IMR-90 (cell line): ENCODE results near the gene SPOCK3. TPM values are rescaled to one million over a fixed set of nuclear protein-coding genes. Genes with fewer than 3 reads are reported as not detected.

Experiments
- ATAC-seq: fragments of 200-7000 bp; cut with Tn5 transposase; 2 replicates; pipeline ENCODE4 v1.9.1; 2020; ENCODE audit warnings: low read depth, mild to moderate bottlenecking, moderate library complexity
- BruUV-seq: library from RNA; stranded (reverse); fragments of 400-500 nt; replicated peaks from 2 replicates; lab custom pipeline; 2021; lab: Mats Ljungman, UMichigan
- CTCF ChIA-PET: fragments of 300-600 bp; formaldehyde crosslinking; extraction: SDS; loops from one replicate; lab custom pipeline; 2021; ENCODE audit warnings: antibody characterized with exemption; lab: Yijun Ruan, JAX
- POLR2A ChIA-PET: fragments of 300-600 bp; sonication (Branson Sonifier 250); formaldehyde crosslinking; loops from one replicate; lab custom pipeline; 2022; ENCODE audit warnings: antibody characterized with exemption; ENCODE audit not compliant: unreplicated experiment; lab: Charles Lee
- DNase-seq: peaks from one replicate; pipeline ENCODE4 v3.0.0; 2013
- H2AFZ ChIP-seq: replicated peaks from 2 replicates; pipeline ENCODE3; 2013; ENCODE audit warnings: low read length, mild to moderate bottlenecking; ENCODE audit not compliant: poor library complexity
- H2AK5ac ChIP-seq: 2 replicates; pipeline ENCODE4 v1.6.1; 2013; ENCODE audit warnings: low read depth, low read length, inconsistent platforms
- H2AK9ac ChIP-seq: replicated peaks from 2 replicates; pipeline ENCODE3; 2013; ENCODE audit warnings: mild to moderate bottlenecking, low read depth, low read length, moderate library complexity; ENCODE audit not compliant: poor library complexity
- H2BK120ac ChIP-seq: 2 replicates; pipeline ENCODE4 v1.6.1; 2013; ENCODE audit warnings: low read depth, low read length, inconsistent platforms
- H2BK15ac ChIP-seq: 3 replicates; pipeline ENCODE4 v1.6.1; 2013; ENCODE audit warnings: low read depth, low read length, inconsistent platforms
- H2BK20ac ChIP-seq: 2 replicates; pipeline ENCODE4 v1.6.1; 2013; ENCODE audit warnings: low read depth, mild to moderate bottlenecking, inconsistent platforms, low read length, moderate library complexity
- H2BK5ac ChIP-seq: 2 replicates; pipeline ENCODE4 v1.6.1; 2013; ENCODE audit warnings: mild to moderate bottlenecking, low read depth, low read length, inconsistent platforms; ENCODE audit not compliant: poor library complexity, severe bottlenecking
- H3K14ac ChIP-seq: replicated peaks from 2 replicates; pipeline ENCODE4 v1.6.1; 2013; ENCODE audit warnings: low read depth, low read length, inconsistent platforms
- H3K18ac ChIP-seq: 2 replicates; pipeline ENCODE4 v1.6.1; 2013; ENCODE audit warnings: low read depth, low read length, control low read depth
- H3K23ac ChIP-seq: 2 replicates; pipeline ENCODE4 v1.6.1; 2013; ENCODE audit warnings: low read depth, low read length, inconsistent platforms
- H3K27ac ChIP-seq: 2 replicates; pipeline ENCODE4 v1.5.1; 2013; ENCODE audit warnings: mild to moderate bottlenecking, control low read depth, low read length; ENCODE audit not compliant: insufficient read depth
- H3K27me3 ChIP-seq: 2 replicates; pipeline ENCODE4 v1.6.1; 2013; ENCODE audit warnings: low read length; ENCODE audit not compliant: control insufficient read depth, insufficient read depth
- H3K36me3 ChIP-seq: 2 replicates; pipeline ENCODE4 v1.6.1; 2013; ENCODE audit warnings: low read length, mixed read lengths; ENCODE audit not compliant: control insufficient read depth, insufficient read depth
- H3K4ac ChIP-seq: 2 replicates; pipeline ENCODE4 v1.6.1; 2013; ENCODE audit warnings: low read depth, low read length, inconsistent platforms
- H3K4me1 ChIP-seq: 2 replicates; pipeline ENCODE4 v1.6.1; 2013; ENCODE audit warnings: low read length, mixed read lengths; ENCODE audit not compliant: control insufficient read depth, insufficient read depth
- H3K4me2 ChIP-seq: 2 replicates; pipeline ENCODE4 v1.6.1; 2013; ENCODE audit warnings: low read depth, mild to moderate bottlenecking, control low read depth, low read length, moderate library complexity
- H3K4me3 ChIP-seq: 2 replicates; pipeline ENCODE4 v1.5.1; 2013; ENCODE audit warnings: low read depth, mild to moderate bottlenecking, control low read depth, low read length, moderate library complexity; ENCODE audit not compliant: insufficient read depth
- H3K56ac ChIP-seq: 2 replicates; pipeline ENCODE4 v1.6.1; 2013; ENCODE audit warnings: low read length, inconsistent platforms; ENCODE audit not compliant: insufficient read depth; ENCODE audit errors: extremely low read depth
- H3K79me1 ChIP-seq, 2 experiments: 2 replicates each; pipeline ENCODE4 v1.6.1; 2013; ENCODE audit warnings: low read length in 2 of 2, inconsistent platforms in 1 of 2, low read depth in 1 of 2
- H3K9ac ChIP-seq: 2 replicates; pipeline ENCODE4 v1.6.1; 2013; ENCODE audit warnings: low read depth, low read length, control low read depth
- H3K9me1 ChIP-seq: 2 replicates; pipeline ENCODE4 v1.6.1; 2013; ENCODE audit warnings: low read length, inconsistent platforms; ENCODE audit not compliant: insufficient read depth
- H3K9me3 ChIP-seq: 2 replicates; pipeline ENCODE4 v1.6.1; 2013; ENCODE audit warnings: low read length; ENCODE audit not compliant: control insufficient read depth, insufficient read depth
- H4K20me1 ChIP-seq: 2 replicates; pipeline ENCODE4 v1.6.1; 2013; ENCODE audit warnings: low read length, inconsistent platforms; ENCODE audit not compliant: insufficient read depth
- H4K5ac ChIP-seq: 2 replicates; pipeline ENCODE4 v1.6.1; 2013; ENCODE audit warnings: mild to moderate bottlenecking, low read depth, low read length, control low read depth
- H4K8ac ChIP-seq, 2 experiments: 2 replicates each; pipeline ENCODE4 v1.6.1; 2013; ENCODE audit warnings: low read depth in 2 of 2, low read length in 2 of 2, control low read depth in 1 of 2, inconsistent platforms in 1 of 2
- H4K91ac ChIP-seq: 2 replicates; pipeline ENCODE4 v1.6.1; 2013; ENCODE audit warnings: low read depth, low read length, inconsistent platforms; ENCODE audit not compliant: insufficient read depth
- CEBPB ChIP-seq: IDR thresholded peaks from 2 replicates; pipeline ENCODE4 v1.6.1; 2012; ENCODE audit warnings: low read depth, low read length, improper control_type of control experiment
- MAFK ChIP-seq: IDR thresholded peaks from 2 replicates; pipeline ENCODE4 v1.6.1; 2012; ENCODE audit warnings: low read depth, low read length, improper control_type of control experiment
- MXI1 ChIP-seq: IDR thresholded peaks from 2 replicates; pipeline ENCODE4 v1.6.1; 2012; ENCODE audit warnings: low read depth, mild to moderate bottlenecking, low read length, moderate library complexity, borderline replicate concordance
- NFE2L2 ChIP-seq: fragments of 150-350 bp; IDR thresholded peaks from 2 replicates; pipeline ENCODE4 v1.6.1; 2016; ENCODE audit warnings: low read depth, mild to moderate bottlenecking, low read length
- POLR2A ChIP-seq: IDR thresholded peaks from 2 replicates; pipeline ENCODE4 v1.6.1; 2012; ENCODE audit warnings: mild to moderate bottlenecking, low read depth, low read length
- RAD21 ChIP-seq: IDR thresholded peaks from 2 replicates; pipeline ENCODE4 v1.6.1; 2012; ENCODE audit warnings: low read length, improper control_type of control experiment
- RCOR1 ChIP-seq: IDR thresholded peaks from 2 replicates; pipeline ENCODE4 v1.6.1; 2012; ENCODE audit warnings: mild to moderate bottlenecking, low read length, improper control_type of control experiment; ENCODE audit not compliant: insufficient replicate concordance
- RFX5 ChIP-seq: IDR thresholded peaks from 2 replicates; pipeline ENCODE4 v1.8.0; 2012; ENCODE audit warnings: low read depth, mild to moderate bottlenecking, low read length, moderate library complexity
- SMC3 ChIP-seq: fragments of 150-350 bp; IDR thresholded peaks from 2 replicates; pipeline ENCODE4 v1.6.1; 2016; ENCODE audit warnings: low read depth, mild to moderate bottlenecking, antibody characterized with exemption, low read length, moderate library complexity
- WGBS, 2 experiments: methylation state at CpG; one replicate each; pipeline versions ENCODE4 v1.1.5 to v1.1.7; 2013; ENCODE audit warnings: missing lambda C conversion rate in 2 of 2; ENCODE audit not compliant: insufficient read length in 1 of 2; ENCODE audit errors: extremely low coverage in 2 of 2; 5-methylcytosine and 5-hydroxymethylcytosine counted together
- dilution Hi-C: fragments of 300-500 bp; cut with HindIII; formaldehyde crosslinking; loops from one replicate; pipeline ENCODE4 v1.14.3; 2018; ENCODE audit warnings: low sequenced_read_pairs; ENCODE audit not compliant: unreplicated experiment
- in situ Hi-C: fragments of 300-500 bp; cut with MboI; formaldehyde crosslinking; loops from 3 replicates; pipeline ENCODE4 v1.14.3; 2019; ENCODE audit warnings: low sequenced_read_pairs, inconsistent platforms, mixed read lengths
- intact Hi-C: fragments of 100-400 bp; cut with micrococcal nuclease; formaldehyde crosslinking; loops from 2 replicates; pipeline ENCODE4 v1.10.0; 2022
- polyA plus RNA-seq, 3 experiments: library from polyadenylated mRNA; depleted of rRNA; stranded (reverse); fragments of >200 nt; gene quantifications; 2 replicates each; pipeline ENCODE4 v1.2.3, GENCODE V29; 2012; ENCODE audit warnings: low replicate concordance in 1 of 3
- total RNA-seq: library from RNA; depleted of rRNA; stranded (reverse); fragments of >200 nt; gene quantifications from 2 replicates; pipeline ENCODE4 v1.2.3, GENCODE V29; 2012
- TF ChIP-seq, protein P1 (sequence below): conservative IDR thresholded peaks from 2 replicates; pipeline ENCODE4 v1.5.1; 2012; ENCODE audit warnings: mild to moderate bottlenecking, low read depth, low read length, improper control_type of control experiment

Gene SPOCK3
- total and polyA plus RNA-seq, 2 of the 4 experiments (the other 2 are of a cell fraction), result not detected

DNA sequence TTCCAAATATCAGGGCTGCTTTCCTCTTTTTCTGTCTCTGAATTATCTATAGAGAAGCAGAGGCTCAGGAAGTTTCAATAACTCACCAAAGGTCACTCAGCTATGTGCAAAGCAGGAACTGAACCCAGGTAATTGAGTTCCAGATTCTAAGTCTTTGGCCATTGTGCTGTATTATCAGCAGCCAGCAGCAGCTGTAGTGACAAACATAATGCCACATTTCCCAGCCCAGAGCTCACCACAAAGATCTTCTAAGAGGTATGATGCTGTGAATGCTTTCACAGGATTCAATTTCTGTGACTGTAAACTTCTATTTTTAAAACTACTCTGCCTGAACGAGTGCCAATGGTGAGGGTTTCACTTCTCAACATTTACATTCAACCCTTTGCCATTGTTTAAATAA, 56.4 kb downstream of the SPOCK3 start:
- Histone ChIP-seq H2BK5ac (no peak overlapping the region), H4K20me1 (no peaks in the 10 kb centered on the region), H3K4ac (no peak overlapping the region), H3K56ac (no peak overlapping the region), H3K27me3 (no peaks in the 10 kb centered on the region), H4K91ac (no peak overlapping the region), H3K4me2 (no peak overlapping the region), H3K9me3 (peaks cover 1% of the 10 kb centered on the region), H3K4me3 (no peak overlapping the region), H2AFZ (no peak overlapping the region), H3K9ac (no peak overlapping the region), H3K36me3 (no peaks in the 10 kb centered on the region), H2BK120ac (no peak overlapping the region), H2AK9ac (no peak overlapping the region), H3K79me1 (no peaks in the 10 kb centered on the region), H3K9me1 (no peaks in the 10 kb centered on the region), H3K4me1 (no peaks in the 10 kb centered on the region), H4K5ac (no peak overlapping the region), H3K14ac (no peak overlapping the region), H4K8ac (no peak overlapping the region), H3K27ac (no peak overlapping the region), H3K18ac (no peak overlapping the region), H2AK5ac (no peak overlapping the region), H2BK15ac (no peak overlapping the region), H2BK20ac (no peak overlapping the region), H3K23ac (no peak overlapping the region)
- DNase-seq, result no peak
- WGBS, 2 experiments, result no CpG with 5 or more reads among the region's 1 CpG
- dilution Hi-C loops, result no loop called here
- BruUV-seq, result no TSS peak
- POLR2A ChIA-PET, result no interaction called here
- in situ Hi-C loops, result no loop called here
- ATAC-seq, result no peak
- no peak for TF ChIP-seq RAD21
- no peak for TF ChIP-seq CEBPB
- no peak for TF ChIP-seq MAFK
- no peak for TF ChIP-seq SMC3
- no peak for TF ChIP-seq MXI1
- TF ChIP-seq NFE2L2, result no peak
- TF ChIP-seq RCOR1, result no peak
- TF ChIP-seq, protein P1, sequence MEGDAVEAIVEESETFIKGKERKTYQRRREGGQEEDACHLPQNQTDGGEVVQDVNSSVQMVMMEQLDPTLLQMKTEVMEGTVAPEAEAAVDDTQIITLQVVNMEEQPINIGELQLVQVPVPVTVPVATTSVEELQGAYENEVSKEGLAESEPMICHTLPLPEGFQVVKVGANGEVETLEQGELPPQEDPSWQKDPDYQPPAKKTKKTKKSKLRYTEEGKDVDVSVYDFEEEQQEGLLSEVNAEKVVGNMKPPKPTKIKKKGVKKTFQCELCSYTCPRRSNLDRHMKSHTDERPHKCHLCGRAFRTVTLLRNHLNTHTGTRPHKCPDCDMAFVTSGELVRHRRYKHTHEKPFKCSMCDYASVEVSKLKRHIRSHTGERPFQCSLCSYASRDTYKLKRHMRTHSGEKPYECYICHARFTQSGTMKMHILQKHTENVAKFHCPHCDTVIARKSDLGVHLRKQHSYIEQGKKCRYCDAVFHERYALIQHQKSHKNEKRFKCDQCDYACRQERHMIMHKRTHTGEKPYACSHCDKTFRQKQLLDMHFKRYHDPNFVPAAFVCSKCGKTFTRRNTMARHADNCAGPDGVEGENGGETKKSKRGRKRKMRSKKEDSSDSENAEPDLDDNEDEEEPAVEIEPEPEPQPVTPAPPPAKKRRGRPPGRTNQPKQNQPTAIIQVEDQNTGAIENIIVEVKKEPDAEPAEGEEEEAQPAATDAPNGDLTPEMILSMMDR, result no peak
- no peak for TF ChIP-seq POLR2A
- no peak for TF ChIP-seq RFX5
- CTCF ChIA-PET, result no interaction called here
- intact Hi-C loops, result no loop called here
